ENCODE results near the gene C1QTNF7.

GRCh38 chr4:15414551-15415091 lies 13.2 kb upstream of the C1QTNF7 start:
- no peak for TF ChIP-seq CTCF (conservative IDR thresholded peaks at IDR 0.05 in 1 of 2, IDR thresholded peaks at IDR 0.05 in 1 of 2; ENCODE audit: extremely low read depth in 1 of 2, insufficient read depth in 1 of 2, low read depth in 1 of 2, low read length in 2 of 2)
- TF ChIP-seq EZH2 (IDR thresholded peaks at IDR 0.05; ENCODE audit: borderline replicate concordance, low read length), result no peak

Measured in mammary epithelial cell (primary cell).